ENCODE results near the gene MEF2C. TPM values are rescaled to one million over a fixed set of nuclear protein-coding genes. Genes with fewer than 3 reads are reported as not detected.

The MEF2C gene
- total and polyA plus RNA-seq, 2 experiments from 2014 or later, result 0.97 to 1.6 TPM

GRCh38 chr5:88824141-88824540 lies 58.8 kb downstream of the MEF2C start:
- H3K4me3 Mint-ChIP-seq, result no peak overlapping the region
- no peak overlapping the region for H3K4me2 ChIP-seq
- H4K20me1 ChIP-seq (replicated peaks; ENCODE audit: insufficient read depth), result no peaks in the 10 kb centered on the region
- ATAC-seq (no peak), DNase-seq (ENCODE audit: low spot score) (no peak)
- peaks cover 2% of the 10 kb centered on the region for H3K27me3 Mint-ChIP-seq (ENCODE audit: insufficient read depth, low read depth, poor library complexity)
- H3K27ac ChIP-seq (ENCODE audit: low read depth), result no peak overlapping the region
- H3K27ac Mint-ChIP-seq, result no peak overlapping the region
- TF ChIP-seq EZH2 (IDR thresholded peaks at IDR 0.05; ENCODE audit: low read depth, unreplicated experiment) (no peak), ZNF114 (CRISPR knock-in tag; IDR thresholded peaks at IDR 0.05) (no peak), NANOG (IDR thresholded peaks at IDR 0.05; ENCODE audit: borderline replicate concordance) (no peak), EZH2phosphoT487 (IDR thresholded peaks at IDR 0.05; ENCODE audit: unreplicated experiment) (no peak), JUNB (IDR thresholded peaks at IDR 0.05; ENCODE audit: unreplicated experiment) (no peak), ETS1 (IDR thresholded peaks at IDR 0.05) (no peak), ZNF331 (CRISPR knock-in tag; IDR thresholded peaks at IDR 0.05; ENCODE audit: low read depth) (no peak), CREB1 (CRISPR knock-in tag; IDR thresholded peaks at IDR 0.05; ENCODE audit: low read depth) (no peak), POLR2AphosphoS5 (IDR thresholded peaks at IDR 0.05; ENCODE audit: low read depth) (no peak), STAT1 (IDR thresholded peaks at IDR 0.05; ENCODE audit: unreplicated experiment) (no peak)
- TF ChIP-seq, protein P1, sequence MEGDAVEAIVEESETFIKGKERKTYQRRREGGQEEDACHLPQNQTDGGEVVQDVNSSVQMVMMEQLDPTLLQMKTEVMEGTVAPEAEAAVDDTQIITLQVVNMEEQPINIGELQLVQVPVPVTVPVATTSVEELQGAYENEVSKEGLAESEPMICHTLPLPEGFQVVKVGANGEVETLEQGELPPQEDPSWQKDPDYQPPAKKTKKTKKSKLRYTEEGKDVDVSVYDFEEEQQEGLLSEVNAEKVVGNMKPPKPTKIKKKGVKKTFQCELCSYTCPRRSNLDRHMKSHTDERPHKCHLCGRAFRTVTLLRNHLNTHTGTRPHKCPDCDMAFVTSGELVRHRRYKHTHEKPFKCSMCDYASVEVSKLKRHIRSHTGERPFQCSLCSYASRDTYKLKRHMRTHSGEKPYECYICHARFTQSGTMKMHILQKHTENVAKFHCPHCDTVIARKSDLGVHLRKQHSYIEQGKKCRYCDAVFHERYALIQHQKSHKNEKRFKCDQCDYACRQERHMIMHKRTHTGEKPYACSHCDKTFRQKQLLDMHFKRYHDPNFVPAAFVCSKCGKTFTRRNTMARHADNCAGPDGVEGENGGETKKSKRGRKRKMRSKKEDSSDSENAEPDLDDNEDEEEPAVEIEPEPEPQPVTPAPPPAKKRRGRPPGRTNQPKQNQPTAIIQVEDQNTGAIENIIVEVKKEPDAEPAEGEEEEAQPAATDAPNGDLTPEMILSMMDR (conservative IDR thresholded peaks at IDR 0.05; ENCODE audit: low read depth in 2 of 2), result no peak
- TF ChIP-seq, protein P2, sequence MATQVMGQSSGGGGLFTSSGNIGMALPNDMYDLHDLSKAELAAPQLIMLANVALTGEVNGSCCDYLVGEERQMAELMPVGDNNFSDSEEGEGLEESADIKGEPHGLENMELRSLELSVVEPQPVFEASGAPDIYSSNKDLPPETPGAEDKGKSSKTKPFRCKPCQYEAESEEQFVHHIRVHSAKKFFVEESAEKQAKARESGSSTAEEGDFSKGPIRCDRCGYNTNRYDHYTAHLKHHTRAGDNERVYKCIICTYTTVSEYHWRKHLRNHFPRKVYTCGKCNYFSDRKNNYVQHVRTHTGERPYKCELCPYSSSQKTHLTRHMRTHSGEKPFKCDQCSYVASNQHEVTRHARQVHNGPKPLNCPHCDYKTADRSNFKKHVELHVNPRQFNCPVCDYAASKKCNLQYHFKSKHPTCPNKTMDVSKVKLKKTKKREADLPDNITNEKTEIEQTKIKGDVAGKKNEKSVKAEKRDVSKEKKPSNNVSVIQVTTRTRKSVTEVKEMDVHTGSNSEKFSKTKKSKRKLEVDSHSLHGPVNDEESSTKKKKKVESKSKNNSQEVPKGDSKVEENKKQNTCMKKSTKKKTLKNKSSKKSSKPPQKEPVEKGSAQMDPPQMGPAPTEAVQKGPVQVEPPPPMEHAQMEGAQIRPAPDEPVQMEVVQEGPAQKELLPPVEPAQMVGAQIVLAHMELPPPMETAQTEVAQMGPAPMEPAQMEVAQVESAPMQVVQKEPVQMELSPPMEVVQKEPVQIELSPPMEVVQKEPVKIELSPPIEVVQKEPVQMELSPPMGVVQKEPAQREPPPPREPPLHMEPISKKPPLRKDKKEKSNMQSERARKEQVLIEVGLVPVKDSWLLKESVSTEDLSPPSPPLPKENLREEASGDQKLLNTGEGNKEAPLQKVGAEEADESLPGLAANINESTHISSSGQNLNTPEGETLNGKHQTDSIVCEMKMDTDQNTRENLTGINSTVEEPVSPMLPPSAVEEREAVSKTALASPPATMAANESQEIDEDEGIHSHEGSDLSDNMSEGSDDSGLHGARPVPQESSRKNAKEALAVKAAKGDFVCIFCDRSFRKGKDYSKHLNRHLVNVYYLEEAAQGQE (IDR thresholded peaks at IDR 0.05; ENCODE audit: unreplicated experiment), result no peak
- TF ChIP-seq, protein P3, sequence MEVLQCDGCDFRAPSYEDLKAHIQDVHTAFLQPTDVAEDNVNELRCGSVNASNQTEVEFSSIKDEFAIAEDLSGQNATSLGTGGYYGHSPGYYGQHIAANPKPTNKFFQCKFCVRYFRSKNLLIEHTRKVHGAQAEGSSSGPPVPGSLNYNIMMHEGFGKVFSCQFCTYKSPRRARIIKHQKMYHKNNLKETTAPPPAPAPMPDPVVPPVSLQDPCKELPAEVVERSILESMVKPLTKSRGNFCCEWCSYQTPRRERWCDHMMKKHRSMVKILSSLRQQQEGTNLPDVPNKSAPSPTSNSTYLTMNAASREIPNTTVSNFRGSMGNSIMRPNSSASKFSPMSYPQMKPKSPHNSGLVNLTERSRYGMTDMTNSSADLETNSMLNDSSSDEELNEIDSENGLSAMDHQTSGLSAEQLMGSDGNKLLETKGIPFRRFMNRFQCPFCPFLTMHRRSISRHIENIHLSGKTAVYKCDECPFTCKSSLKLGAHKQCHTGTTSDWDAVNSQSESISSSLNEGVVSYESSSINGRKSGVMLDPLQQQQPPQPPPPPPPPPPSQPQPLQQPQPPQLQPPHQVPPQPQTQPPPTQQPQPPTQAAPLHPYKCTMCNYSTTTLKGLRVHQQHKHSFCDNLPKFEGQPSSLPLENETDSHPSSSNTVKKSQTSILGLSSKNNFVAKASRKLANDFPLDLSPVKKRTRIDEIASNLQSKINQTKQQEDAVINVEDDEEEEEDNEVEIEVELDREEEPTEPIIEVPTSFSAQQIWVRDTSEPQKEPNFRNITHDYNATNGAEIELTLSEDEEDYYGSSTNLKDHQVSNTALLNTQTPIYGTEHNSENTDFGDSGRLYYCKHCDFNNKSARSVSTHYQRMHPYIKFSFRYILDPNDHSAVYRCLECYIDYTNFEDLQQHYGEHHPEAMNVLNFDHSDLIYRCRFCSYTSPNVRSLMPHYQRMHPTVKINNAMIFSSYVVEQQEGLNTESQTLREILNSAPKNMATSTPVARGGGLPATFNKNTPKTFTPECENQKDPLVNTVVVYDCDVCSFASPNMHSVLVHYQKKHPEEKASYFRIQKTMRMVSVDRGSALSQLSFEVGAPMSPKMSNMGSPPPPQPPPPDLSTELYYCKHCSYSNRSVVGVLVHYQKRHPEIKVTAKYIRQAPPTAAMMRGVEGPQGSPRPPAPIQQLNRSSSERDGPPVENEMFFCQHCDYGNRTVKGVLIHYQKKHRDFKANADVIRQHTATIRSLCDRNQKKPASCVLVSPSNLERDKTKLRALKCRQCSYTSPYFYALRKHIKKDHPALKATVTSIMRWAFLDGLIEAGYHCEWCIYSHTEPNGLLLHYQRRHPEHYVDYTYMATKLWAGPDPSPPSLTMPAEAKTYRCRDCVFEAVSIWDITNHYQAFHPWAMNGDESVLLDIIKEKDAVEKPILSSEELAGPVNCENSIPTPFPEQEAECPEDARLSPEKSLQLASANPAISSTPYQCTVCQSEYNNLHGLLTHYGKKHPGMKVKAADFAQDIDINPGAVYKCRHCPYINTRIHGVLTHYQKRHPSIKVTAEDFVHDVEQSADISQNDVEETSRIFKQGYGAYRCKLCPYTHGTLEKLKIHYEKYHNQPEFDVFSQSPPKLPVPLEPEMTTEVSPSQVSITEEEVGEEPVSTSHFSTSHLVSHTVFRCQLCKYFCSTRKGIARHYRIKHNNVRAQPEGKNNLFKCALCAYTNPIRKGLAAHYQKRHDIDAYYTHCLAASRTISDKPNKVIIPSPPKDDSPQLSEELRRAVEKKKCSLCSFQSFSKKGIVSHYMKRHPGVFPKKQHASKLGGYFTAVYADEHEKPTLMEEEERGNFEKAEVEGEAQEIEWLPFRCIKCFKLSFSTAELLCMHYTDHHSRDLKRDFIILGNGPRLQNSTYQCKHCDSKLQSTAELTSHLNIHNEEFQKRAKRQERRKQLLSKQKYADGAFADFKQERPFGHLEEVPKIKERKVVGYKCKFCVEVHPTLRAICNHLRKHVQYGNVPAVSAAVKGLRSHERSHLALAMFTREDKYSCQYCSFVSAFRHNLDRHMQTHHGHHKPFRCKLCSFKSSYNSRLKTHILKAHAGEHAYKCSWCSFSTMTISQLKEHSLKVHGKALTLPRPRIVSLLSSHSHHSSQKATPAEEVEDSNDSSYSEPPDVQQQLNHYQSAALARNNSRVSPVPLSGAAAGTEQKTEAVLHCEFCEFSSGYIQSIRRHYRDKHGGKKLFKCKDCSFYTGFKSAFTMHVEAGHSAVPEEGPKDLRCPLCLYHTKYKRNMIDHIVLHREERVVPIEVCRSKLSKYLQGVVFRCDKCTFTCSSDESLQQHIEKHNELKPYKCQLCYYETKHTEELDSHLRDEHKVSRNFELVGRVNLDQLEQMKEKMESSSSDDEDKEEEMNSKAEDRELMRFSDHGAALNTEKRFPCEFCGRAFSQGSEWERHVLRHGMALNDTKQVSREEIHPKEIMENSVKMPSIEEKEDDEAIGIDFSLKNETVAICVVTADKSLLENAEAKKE (CRISPR knock-in tag; IDR thresholded peaks at IDR 0.05), result no peak
- no peaks in the 10 kb centered on the region for H3K36me3 Mint-ChIP-seq (ENCODE audit: low read depth)
- peaks cover 47% of the 10 kb centered on the region for H3K4me1 Mint-ChIP-seq
- no peaks in the 10 kb centered on the region for H3K79me2 ChIP-seq (replicated peaks; ENCODE audit: insufficient read depth)
- no peaks in the 10 kb centered on the region for H3K36me3 ChIP-seq (ENCODE audit: insufficient read depth)
- peaks cover 43% of the 10 kb centered on the region for H3K4me1 ChIP-seq (ENCODE audit: insufficient read depth)
- H3F3A ChIP-seq (replicated peaks; ENCODE audit: low read depth), result no peaks in the 10 kb centered on the region
- no peaks in the 10 kb centered on the region for H3K9me2 ChIP-seq (ENCODE audit: insufficient read depth)
- no peaks in the 10 kb centered on the region for H3K9me3 Mint-ChIP-seq
- H2AFZ ChIP-seq, result no peak overlapping the region
- no peak overlapping the region for H3K4me3 ChIP-seq
- H3K27me3 ChIP-seq (ENCODE audit: insufficient read depth), result no peaks in the 10 kb centered on the region
